H7 (cell line): ENCODE data around the gene OR1S2. TPM values are rescaled to one million over a fixed set of nuclear protein-coding genes. Genes with fewer than 3 reads are reported as not detected.

Experiments used
- DNase-seq: peaks from one replicate; pipeline ENCODE4 v3.0.0; 2012
- H3K27me3 ChIP-seq: 2 replicates; pipeline ENCODE4 v1.6.0; 2011; ENCODE audit warnings: mild to moderate bottlenecking, low read length; ENCODE audit not compliant: control insufficient read depth, insufficient read depth
- H3K36me3 ChIP-seq: replicated peaks from 2 replicates; pipeline ENCODE4 v1.5.1; 2011; ENCODE audit warnings: low read length; ENCODE audit not compliant: control insufficient read depth, insufficient read depth
- H3K4me3 ChIP-seq: 2 replicates; pipeline ENCODE4 v1.5.1; 2011; ENCODE audit warnings: low read depth, mild to moderate bottlenecking, control low read depth, low read length, moderate library complexity; ENCODE audit not compliant: insufficient read depth
- total RNA-seq: library from RNA; depleted of rRNA; stranded (reverse); fragments of >200 nt; shearing (Covaris generic); gene quantifications from 2 replicates; pipeline ENCODE4 v1.2.3, GENCODE V29; 2014; rRNA removed

OR1S2 gene
- total RNA-seq, 1 experiment from 2014 or later: not detected

GRCh38 chr11:58165504-58166106, 38.3 kb downstream of the OR1S2 start:
- Histone ChIP-seq H3K36me3 (no peaks in the 10 kb centered on the region), H3K4me3 (no peak overlapping the region), H3K27me3 (no peaks in the 10 kb centered on the region)
- DNase-seq: no peak

GRCh38 chr11:58164990-58165389, 39.0 kb downstream of the OR1S2 start:
- Histone ChIP-seq H3K27me3 (no peaks in the 10 kb centered on the region), H3K4me3 (no peak overlapping the region), H3K36me3 (no peaks in the 10 kb centered on the region)
- DNase-seq: no peak

GRCh38 chr11:58164389-58164788, 39.6 kb downstream of the OR1S2 start:
- Histone ChIP-seq H3K4me3 (no peak overlapping the region), H3K27me3 (no peaks in the 10 kb centered on the region), H3K36me3 (no peaks in the 10 kb centered on the region)
- DNase-seq: no peak

Other genes starting within 250 kb of the OR1S2 start
- not detected in 2 replicates for gene OR9Q1, start 180.3 kb downstream of the OR1S2 start, total RNA-seq
- not detected in 2 replicates for gene OR6Q1, start 173.2 kb downstream of the OR1S2 start, total RNA-seq
- gene OR9I1, start 78.6 kb downstream of the OR1S2 start, total RNA-seq: not detected in 2 replicates
- not detected in 2 replicates for gene OR9Q2, start 15.1 kb downstream of the OR1S2 start, total RNA-seq
- gene OR1S1, start 8.6 kb upstream of the OR1S2 start, total RNA-seq: not detected in 2 replicates
- gene OR10Q1, start 24.8 kb upstream of the OR1S2 start, total RNA-seq: not detected in 2 replicates
- gene OR10W1, start 64.1 kb upstream of the OR1S2 start, total RNA-seq: not detected in 2 replicates
- not detected in 2 replicates for gene OR5B17, start 154.9 kb upstream of the OR1S2 start, total RNA-seq
- gene OR5B3, start 202.7 kb upstream of the OR1S2 start, total RNA-seq: not detected in 2 replicates
- not detected in 2 replicates for gene OR5B2, start 224.0 kb upstream of the OR1S2 start, total RNA-seq
- gene OR5B12, start 238.1 kb upstream of the OR1S2 start, total RNA-seq: 0.18 TPM in 1 of 2 replicates, not detected in the other